H1 (cell line): ENCODE measurements around the gene PRRG4. TPM values are rescaled to one million over a fixed set of nuclear protein-coding genes. Genes with fewer than 3 reads are reported as not detected.

Source experiments
- CTCF ChIA-PET: fragments of 300-600 bp; sonication (Branson Sonifier 250); formaldehyde crosslinking; loops from one replicate; lab custom pipeline; 2021; ENCODE audit not compliant: partially characterized antibody; lab: Charles Lee
- POLR2A ChIA-PET: fragments of 300-600 bp; sonication (Branson Sonifier 250); formaldehyde crosslinking; loops from one replicate; lab custom pipeline; 2021; ENCODE audit warnings: inconsistent platforms; ENCODE audit not compliant: partially characterized antibody; lab: Charles Lee
- DNase-seq, 2 experiments: peaks; one replicate each; pipeline versions ENCODE4 v3.0.0 to v3.0.0-alpha.2; 2010 to 2022; ENCODE audit warnings: low spot score in 2 of 2, low read depth in 1 of 2, mixed read lengths in 1 of 2
- FAIRE-seq: peaks from 2 replicates; lab custom pipeline; 2011; peaks lifted over from hg19 to GRCh38; lab: Jason Lieb, UNC
- H2AFZ ChIP-seq: 2 replicates; pipeline ENCODE4 v1.8.1; 2012; ENCODE audit warnings: low read length, inconsistent platforms
- H2AK5ac ChIP-seq: 2 replicates; pipeline ENCODE4 v1.6.1; 2013; ENCODE audit warnings: low read depth, low read length
- H2BK120ac ChIP-seq: replicated peaks from 2 replicates; pipeline ENCODE3; 2013; ENCODE audit warnings: low read depth, low read length, inconsistent platforms
- H2BK12ac ChIP-seq: 2 replicates; pipeline ENCODE4 v1.6.1; 2013; ENCODE audit warnings: low read depth, low read length
- H2BK15ac ChIP-seq: 2 replicates; pipeline ENCODE4 v1.6.1; 2013; ENCODE audit warnings: low read length
- H2BK20ac ChIP-seq: 2 replicates; pipeline ENCODE4 v1.6.1; 2013; ENCODE audit warnings: low read length
- H2BK5ac ChIP-seq: 2 replicates; pipeline ENCODE4 v1.6.1; 2013; ENCODE audit warnings: low read depth, low read length
- H3K14ac ChIP-seq: 2 replicates; pipeline ENCODE4 v1.6.1; 2013; ENCODE audit warnings: inconsistent platforms; ENCODE audit not compliant: insufficient read length
- H3K18ac ChIP-seq: 2 replicates; pipeline ENCODE4 v1.6.1; 2013; ENCODE audit warnings: low read length; ENCODE audit errors: extremely low read depth
- H3K23ac ChIP-seq: 2 replicates; pipeline ENCODE4 v1.6.1; 2013; ENCODE audit warnings: inconsistent platforms; ENCODE audit not compliant: insufficient read length
- H3K23me2 ChIP-seq: 2 replicates; pipeline ENCODE4 v1.6.1; 2013; ENCODE audit warnings: low read depth, low read length
- H3K27ac ChIP-seq: 2 replicates; pipeline ENCODE4 v1.6.1; 2011; ENCODE audit warnings: low read depth, low read length, inconsistent platforms
- H3K27me3 ChIP-seq, 4 experiments: replicated peaks in 1 of 4; 1 replicate in 1 of 4; 2 replicates in 3 of 4; pipeline versions ENCODE4 v1.6.1 to v1.8.1; 2011 to 2013; ENCODE audit warnings: low read length in 3 of 4, mild to moderate bottlenecking in 3 of 4, inconsistent platforms in 2 of 4, mixed read lengths in 2 of 4, moderate library complexity in 1 of 4; ENCODE audit not compliant: control insufficient read depth in 3 of 4, insufficient read depth in 3 of 4; ENCODE audit errors: extremely low read depth in 1 of 4
- H3K36me3 ChIP-seq, 4 experiments: 2 replicates each; pipeline versions ENCODE4 v1.6.1 to v1.8.1; 2011 to 2013; ENCODE audit warnings: mild to moderate bottlenecking in 4 of 4, low read length in 3 of 4, moderate library complexity in 2 of 4, control low read depth in 1 of 4, inconsistent platforms in 1 of 4; ENCODE audit not compliant: insufficient read depth in 4 of 4, control insufficient read depth in 2 of 4
- H3K4ac ChIP-seq: replicated peaks from 2 replicates; pipeline ENCODE3; 2013; ENCODE audit warnings: low read length, low read depth, mixed read lengths, inconsistent platforms; ENCODE audit not compliant: insufficient read length
- H3K4me1 ChIP-seq, 4 experiments: replicated peaks in 1 of 4; 1 replicate in 1 of 4; 2 replicates in 3 of 4; pipeline versions ENCODE4 v1.6.1 to v1.8.1; 2011 to 2013; ENCODE audit warnings: low read length in 3 of 4, inconsistent platforms in 2 of 4, mixed read lengths in 1 of 4; ENCODE audit not compliant: insufficient read depth in 4 of 4, control insufficient read depth in 3 of 4
- H3K4me2 ChIP-seq, 2 experiments: 2 replicates each; pipeline versions ENCODE4 v1.6.1 to v1.8.1; 2011 to 2013; ENCODE audit warnings: low read depth in 2 of 2, low read length in 2 of 2, control low read depth in 1 of 2, inconsistent platforms in 1 of 2, mild to moderate bottlenecking in 1 of 2; ENCODE audit not compliant: insufficient read depth in 1 of 2
- H3K4me3 ChIP-seq, 4 experiments: fragments of 200-600, 300-600 bp in 1 of 4; sonication (generic), shearing (Covaris generic), sonication (Bioruptor Twin) in 1 of 4; 2 replicates each; pipeline versions ENCODE4 v1.5.1 to v1.8.1; 2011 to 2016; ENCODE audit warnings: low read length in 4 of 4, low read depth in 3 of 4, control low read depth in 2 of 4, inconsistent platforms in 2 of 4, mild to moderate bottlenecking in 2 of 4, mixed read lengths in 1 of 4, moderate library complexity in 1 of 4; ENCODE audit not compliant: insufficient read depth in 2 of 4; ENCODE audit errors: extremely low read depth in 1 of 4
- H3K56ac ChIP-seq: replicated peaks from 2 replicates; pipeline ENCODE3; 2013; ENCODE audit warnings: low read depth, mild to moderate bottlenecking, mixed read lengths, low read length, inconsistent platforms; ENCODE audit not compliant: insufficient read length
- H3K79me1 ChIP-seq: 2 replicates; pipeline ENCODE4 v1.6.1; 2013; ENCODE audit warnings: low read depth, low read length, control low read depth
- H3K79me2 ChIP-seq, 2 experiments: 2 replicates each; pipeline versions ENCODE4 v1.6.1 to v1.8.1; 2012 to 2013; ENCODE audit warnings: low read length in 2 of 2, mild to moderate bottlenecking in 2 of 2, inconsistent platforms in 1 of 2; ENCODE audit not compliant: insufficient read depth in 2 of 2, control insufficient read depth in 1 of 2
- H3K9ac ChIP-seq, 4 experiments: replicated peaks in 1 of 4; 1 replicate in 1 of 4; 2 replicates in 3 of 4; pipeline versions ENCODE4 v1.6.1 to v1.8.1; 2011 to 2013; ENCODE audit warnings: low read depth in 3 of 4, low read length in 3 of 4, control low read depth in 2 of 4, mild to moderate bottlenecking in 2 of 4, moderate library complexity in 2 of 4, inconsistent platforms in 1 of 4; ENCODE audit errors: extremely low read depth in 1 of 4
- H3K9me3 ChIP-seq, 2 experiments: 2 replicates each; pipeline versions ENCODE4 v1.6.1 to v1.8.1; 2012 to 2013; ENCODE audit warnings: mild to moderate bottlenecking in 2 of 2, moderate library complexity in 2 of 2, control low read depth in 1 of 2, inconsistent platforms in 1 of 2, low read depth in 1 of 2, low read length in 1 of 2, mixed read lengths in 1 of 2; ENCODE audit not compliant: insufficient read depth in 2 of 2
- H4K20me1 ChIP-seq, 2 experiments: replicated peaks in 1 of 2; 2 replicates each; pipeline versions ENCODE3 to v1.8.1; 2011 to 2013; ENCODE audit warnings: inconsistent platforms in 2 of 2, low read length in 2 of 2, mild to moderate bottlenecking in 1 of 2; ENCODE audit not compliant: insufficient read depth in 2 of 2, control insufficient read depth in 1 of 2
- H4K5ac ChIP-seq: 2 replicates; pipeline ENCODE4 v1.6.1; 2013; ENCODE audit warnings: low read length, low read depth, mixed read lengths, inconsistent platforms; ENCODE audit not compliant: insufficient read length
- H4K8ac ChIP-seq: 2 replicates; pipeline ENCODE4 v1.8.0; 2013; ENCODE audit warnings: mild to moderate bottlenecking, moderate library complexity, low read length, inconsistent platforms; ENCODE audit not compliant: insufficient read depth; ENCODE audit errors: extremely low read depth
- H4K91ac ChIP-seq: replicated peaks from 2 replicates; pipeline ENCODE3; 2013; ENCODE audit warnings: low read length, mixed read lengths, inconsistent platforms; ENCODE audit not compliant: insufficient read length
- CHD1 ChIP-seq: IDR thresholded peaks from 2 replicates; pipeline ENCODE4 v1.6.1; 2012; ENCODE audit warnings: low read depth, low read length, improper control_type of control experiment
- CHD2 ChIP-seq: IDR thresholded peaks from 2 replicates; pipeline ENCODE4 v1.6.1; 2012; ENCODE audit warnings: low read length, improper control_type of control experiment
- EGR1 ChIP-seq: IDR thresholded peaks from 2 replicates; pipeline ENCODE4 v1.6.1; 2011; ENCODE audit warnings: low read depth, low read length, borderline replicate concordance
- GABPA ChIP-seq: IDR thresholded peaks from 2 replicates; pipeline ENCODE4 v1.6.1; 2011; ENCODE audit warnings: mild to moderate bottlenecking, low read length, moderate library complexity, borderline replicate concordance; ENCODE audit not compliant: insufficient read depth
- KDM4A ChIP-seq: IDR thresholded peaks from one replicate; pipeline ENCODE4 v1.7.1; 2012; ENCODE audit warnings: low read depth, mild to moderate bottlenecking, moderate library complexity, low read length, inconsistent platforms; ENCODE audit not compliant: severe bottlenecking
- KDM5A ChIP-seq: fragments of 200-600 bp; IDR thresholded peaks from 2 replicates; pipeline ENCODE4 v1.7.1; 2012; ENCODE audit warnings: mild to moderate bottlenecking, low read length, inconsistent platforms, mixed read lengths
- NANOG ChIP-seq: IDR thresholded peaks from 2 replicates; pipeline ENCODE4 v1.6.1; 2011; ENCODE audit warnings: low read length, low read depth, mild to moderate bottlenecking, inconsistent platforms; ENCODE audit not compliant: insufficient read depth, poor library complexity, severe bottlenecking
- SAP30 ChIP-seq: fragments of 300-600 bp; sonication (generic); IDR thresholded peaks from 2 replicates; pipeline ENCODE4 v1.7.1; 2012; ENCODE audit warnings: low read length, moderate library complexity, mild to moderate bottlenecking, inconsistent platforms; ENCODE audit not compliant: insufficient read depth, insufficient replicate concordance
- SIN3A ChIP-seq, 2 experiments: IDR thresholded peaks in 1 of 2; conservative IDR thresholded peaks in 1 of 2; 2 replicates each; pipeline ENCODE4 v1.6.1; 2011 to 2012; ENCODE audit warnings: low read length in 2 of 2, improper control_type of control experiment in 1 of 2, low read depth in 1 of 2, mild to moderate bottlenecking in 1 of 2
- SIRT6 ChIP-seq: IDR thresholded peaks from one replicate; pipeline ENCODE4 v1.7.1; 2012; ENCODE audit warnings: low read length, inconsistent platforms
- SUZ12 ChIP-seq: fragments of 200-600 bp; sonication (generic); IDR thresholded peaks from 2 replicates; pipeline ENCODE4 v1.6.1; 2012; ENCODE audit warnings: mild to moderate bottlenecking, inconsistent platforms, low read length, moderate library complexity, mixed read lengths
- TAF7 ChIP-seq: optimal IDR thresholded peaks from 2 replicates; pipeline ENCODE3; 2011; ENCODE audit warnings: low read depth, mild to moderate bottlenecking, inconsistent platforms, low read length, moderate library complexity, borderline replicate concordance
- USF2 ChIP-seq: IDR thresholded peaks from 2 replicates; pipeline ENCODE4 v1.6.1; 2011; ENCODE audit warnings: low read length, improper control_type of control experiment
- WGBS, 2 experiments: shearing (Covaris generic) in 1 of 2; methylation state at CpG; one replicate each; pipeline versions ENCODE4 v1.1.6 to v1.1.7; 2013 to 2015; ENCODE audit warnings: low lambda C conversion rate in 2 of 2, mixed read lengths in 2 of 2, inconsistent platforms in 1 of 2, low coverage in 1 of 2, missing lambda C conversion rate in 1 of 2; ENCODE audit not compliant: insufficient replicate concordance in 2 of 2, insufficient coverage in 1 of 2, insufficient read length in 1 of 2; ENCODE audit errors: extremely low coverage in 1 of 2, missing lambda C conversion rate in 1 of 2; 5-methylcytosine and 5-hydroxymethylcytosine counted together
- polyA plus RNA-seq, 7 experiments: library from polyadenylated mRNA; depleted of rRNA in 3 of 7; stranded (reverse) in 5 of 7; unstranded in 2 of 7; fragments of >200 nt in 5 of 7; fragments of 200-250 nt in 2 of 7; gene quantifications; 1 replicate in 5 of 7; 2 replicates in 1 of 7; 4 replicates in 1 of 7; pipeline versions ENCODE4 v1.2.1 to v1.2.3, GENCODE V29; 2011 to 2013; ENCODE audit warnings: missing spikeins in 2 of 7, mixed read lengths in 2 of 7
- total RNA-seq: library from RNA; stranded (reverse); fragmentation: NEBNext Ultra II Directional; extraction: Animal tissue kit (Norgen Biotek cat#: 25700); gene quantifications from 2 replicates; pipeline ENCODE4 v1.2.1, GENCODE V29; 2021

PRRG4 gene
- total and polyA plus RNA-seq, 2 of the 8 experiments (the other 6 are each of a cell fraction or from before 2014, with no cell fraction given) = 0.65 to 1.7 TPM

GRCh38 chr11:32790916-32791315 lies 38.8 kb upstream of the PRRG4 start:
- Histone ChIP-seq H2AK5ac (no peak overlapping the region), H3K27ac (no peak overlapping the region), H3K9me3 (no peaks in the 10 kb centered on the region), H4K5ac (no peak overlapping the region), H3K79me1 (no peaks in the 10 kb centered on the region), H4K8ac (no peak overlapping the region), H4K91ac (no peak overlapping the region), H3K4me1 (no peaks in the 10 kb centered on the region), H2BK20ac (no peak overlapping the region), H3K4me3 (no peak overlapping the region), H3K56ac (no peak overlapping the region), H3K23ac (no peak overlapping the region), H3K18ac (no peak overlapping the region), H3K4ac (no peak overlapping the region), H3K4me2 (no peak overlapping the region), H4K20me1 (no peaks in the 10 kb centered on the region), H3K23me2 (no peaks in the 10 kb centered on the region), H2BK15ac (no peak overlapping the region), H3K14ac (no peak overlapping the region), H3K36me3 (no peaks in the 10 kb centered on the region), H2BK5ac (no peak overlapping the region), H2BK12ac (no peak overlapping the region), H3K9ac (no peak overlapping the region), H3K79me2 (no peaks in the 10 kb centered on the region), H3K27me3 (no peaks in the 10 kb centered on the region), H2BK120ac (no peak overlapping the region), H2AFZ (no peak overlapping the region)
- POLR2A ChIA-PET = no interaction called here
- CTCF ChIA-PET = interaction anchor here (0.7 to 5.0 kb wide), 11 partner anchors 11 to 332 kb away, joined by 3 to 35 read pairs (median 9); no protein-coding TSS in a partner anchor
- 81% methylated on average over 1 of the region's 1 CpG; no CpG with 5 or more reads in 1 of the 2 experiments for WGBS, 2 experiments
- FAIRE-seq = no peak
- DNase-seq = no peak
- TF ChIP-seq EGR1 = no peak
- TF ChIP-seq NANOG = no peak
- no peak for TF ChIP-seq SAP30
- TF ChIP-seq SIRT6 = no peak
- no peak for TF ChIP-seq USF2
- TF ChIP-seq GABPA = no peak
- no peak for TF ChIP-seq SIN3A (conservative IDR thresholded peaks at IDR 0.05 in 1 of 2, IDR thresholded peaks at IDR 0.05 in 1 of 2; ENCODE audit: low read depth in 1 of 2, low read length in 2 of 2)
- no peak for TF ChIP-seq KDM5A
- TF ChIP-seq TAF7 = no peak
- no peak for TF ChIP-seq SUZ12
- TF ChIP-seq CHD2 = no peak
- no peak for TF ChIP-seq KDM4A
- TF ChIP-seq CHD1 = no peak
